Upper lobe of left lung (tissue), 6 donors: ENCODE data around the gene SYNJ2. TPM values are rescaled to one million over a fixed set of nuclear protein-coding genes. Genes with fewer than 3 reads are reported as not detected.
A peak's percentile ranks its signal among the peaks of the same experiment; 100 is the strongest.

ENCODE experiments used
- ATAC-seq, 2 donors: fragments of 200-7000 bp; cut with Tn5 transposase; one replicate each; pipeline ENCODE4 v1.9.1; 2022; ENCODE audit warnings: mild to moderate bottlenecking in 2 of 2, moderate library complexity in 2 of 2; ENCODE audit not compliant: low FRiP score in 2 of 2
- DNase-seq, 2 donors: peaks; one replicate each; pipeline ENCODE4 v3.0.0-alpha.2; 2019 to 2020
- H3K27ac ChIP-seq, 4 donors: fragments of 200-600 bp; sonication (generic); one replicate each; pipeline ENCODE4 v1.5.1; 2016 to 2019
- H3K27me3 ChIP-seq, 4 donors: fragments of 200-600 bp; sonication (generic); one replicate each; pipeline ENCODE4 v1.5.1; 2017 to 2019
- H3K36me3 ChIP-seq, 4 donors: fragments of 200-600 bp; sonication (generic); one replicate each; pipeline ENCODE4 v1.5.1; 2016 to 2019
- H3K4me1 ChIP-seq, 4 donors: fragments of 200-600 bp; sonication (generic); one replicate each; pipeline ENCODE4 v1.5.1; 2018 to 2019
- H3K4me3 ChIP-seq, 4 donors: fragments of 200-600 bp; sonication (generic); one replicate each; pipeline ENCODE4 v1.5.1; 2017 to 2019; ENCODE audit warnings: mild to moderate bottlenecking in 2 of 4, moderate library complexity in 1 of 4
- H3K9me3 ChIP-seq, 4 donors: fragments of 200-600 bp; sonication (generic); one replicate each; pipeline ENCODE4 v1.5.1; 2018 to 2019
- EP300 ChIP-seq, 4 donors: sonication (generic); formaldehyde crosslinking; IDR thresholded peaks; one replicate each; pipeline ENCODE4 v1.5.1; 2017; ENCODE audit warnings: antibody characterized with exemption in 4 of 4, control low read depth in 2 of 4
- POLR2A ChIP-seq, 4 donors: fragments of 450-650 bp; IDR thresholded peaks; one replicate each; pipeline ENCODE4 v1.5.1; 2016 to 2017; ENCODE audit warnings: antibody characterized with exemption in 4 of 4, mild to moderate bottlenecking in 2 of 4
- POLR2AphosphoS5 ChIP-seq, 2 donors: sonication (generic); formaldehyde crosslinking; IDR thresholded peaks; one replicate each; pipeline ENCODE4 v1.5.1; 2017; ENCODE audit warnings: antibody characterized with exemption in 2 of 2
- WGBS, 2 donors: methylation state at CpG; one replicate each; pipeline ENCODE4 v1.1.5; 2017 to 2018; 5-methylcytosine and 5-hydroxymethylcytosine counted together
- total RNA-seq, 6 donors: library from RNA; depleted of rRNA in 4 of 6; stranded (reverse); fragments of >200 nt in 4 of 6; gene quantifications; one replicate each; pipeline versions ENCODE4 v1.1.0 to v1.2.1, GENCODE V29; 2016 to 2021
- TF ChIP-seq, protein P1 (sequence below), 6 experiments: fragments of 450-650 bp in 4 of 6; fragments of 200-600 bp in 2 of 6; sonication (generic) in 2 of 6; IDR thresholded peaks; one replicate each; pipeline ENCODE4 v1.5.1; 2016 to 2019; ENCODE audit warnings: antibody characterized with exemption in 6 of 6
- donor health status: DM: no; HTN: no; CAD: no; lungs with moderate emphysema.
- donor health status: DM: no; HTN: yes; CAD: no; lungs with severe emphysema.

Gene SYNJ2
- total RNA-seq, 6 donors from 2014 or later, result 3.0 to 7.7 (median 4.2) TPM

DNA sequence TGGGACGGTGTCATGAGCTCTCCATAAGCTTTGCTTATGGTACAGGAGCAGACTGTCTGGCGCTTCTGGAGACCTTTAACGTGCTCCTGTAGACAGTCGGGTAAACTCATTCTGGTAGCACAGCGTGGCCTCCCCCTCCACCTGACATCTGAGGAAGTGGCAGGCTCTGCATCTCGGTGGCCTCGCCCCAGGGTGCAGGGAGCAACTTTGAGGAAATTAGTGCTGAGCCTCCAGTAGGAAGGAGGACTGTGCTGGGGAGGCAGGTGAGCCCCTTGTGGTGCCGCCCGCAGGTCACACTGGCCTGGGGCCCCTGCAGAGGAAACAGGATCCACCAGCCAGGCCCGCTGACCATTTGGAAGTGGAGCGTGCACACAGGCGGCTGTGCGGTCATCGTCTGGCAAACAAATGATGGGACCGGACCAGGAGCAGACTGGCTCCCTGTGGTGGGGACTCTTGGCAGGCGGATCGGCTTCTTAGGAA lies 57.9 kb downstream of the SYNJ2 start:
- no peaks in the 10 kb centered on the region for H3K36me3 ChIP-seq
- H3K27ac ChIP-seq, result no peak overlapping the region
- H3K4me3 ChIP-seq, result no peak overlapping the region
- H3K9me3 ChIP-seq, result no peaks in the 10 kb centered on the region
- no peak for DNase-seq
- 67 to 83% methylated on average over 5 to 17 of the region's 17 CpGs for WGBS, 2 donors
- peaks cover 11 to 22% (median 17%) of the 10 kb centered on the region in 4 donors for H3K4me1 ChIP-seq
- H3K27me3 ChIP-seq, result no peaks in the 10 kb centered on the region
- TF ChIP-seq, protein P1, sequence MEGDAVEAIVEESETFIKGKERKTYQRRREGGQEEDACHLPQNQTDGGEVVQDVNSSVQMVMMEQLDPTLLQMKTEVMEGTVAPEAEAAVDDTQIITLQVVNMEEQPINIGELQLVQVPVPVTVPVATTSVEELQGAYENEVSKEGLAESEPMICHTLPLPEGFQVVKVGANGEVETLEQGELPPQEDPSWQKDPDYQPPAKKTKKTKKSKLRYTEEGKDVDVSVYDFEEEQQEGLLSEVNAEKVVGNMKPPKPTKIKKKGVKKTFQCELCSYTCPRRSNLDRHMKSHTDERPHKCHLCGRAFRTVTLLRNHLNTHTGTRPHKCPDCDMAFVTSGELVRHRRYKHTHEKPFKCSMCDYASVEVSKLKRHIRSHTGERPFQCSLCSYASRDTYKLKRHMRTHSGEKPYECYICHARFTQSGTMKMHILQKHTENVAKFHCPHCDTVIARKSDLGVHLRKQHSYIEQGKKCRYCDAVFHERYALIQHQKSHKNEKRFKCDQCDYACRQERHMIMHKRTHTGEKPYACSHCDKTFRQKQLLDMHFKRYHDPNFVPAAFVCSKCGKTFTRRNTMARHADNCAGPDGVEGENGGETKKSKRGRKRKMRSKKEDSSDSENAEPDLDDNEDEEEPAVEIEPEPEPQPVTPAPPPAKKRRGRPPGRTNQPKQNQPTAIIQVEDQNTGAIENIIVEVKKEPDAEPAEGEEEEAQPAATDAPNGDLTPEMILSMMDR (IDR thresholded peaks at IDR 0.05), result no peak
- peak in 1 of 2 donors; percentile 37 for ATAC-seq

DNA sequence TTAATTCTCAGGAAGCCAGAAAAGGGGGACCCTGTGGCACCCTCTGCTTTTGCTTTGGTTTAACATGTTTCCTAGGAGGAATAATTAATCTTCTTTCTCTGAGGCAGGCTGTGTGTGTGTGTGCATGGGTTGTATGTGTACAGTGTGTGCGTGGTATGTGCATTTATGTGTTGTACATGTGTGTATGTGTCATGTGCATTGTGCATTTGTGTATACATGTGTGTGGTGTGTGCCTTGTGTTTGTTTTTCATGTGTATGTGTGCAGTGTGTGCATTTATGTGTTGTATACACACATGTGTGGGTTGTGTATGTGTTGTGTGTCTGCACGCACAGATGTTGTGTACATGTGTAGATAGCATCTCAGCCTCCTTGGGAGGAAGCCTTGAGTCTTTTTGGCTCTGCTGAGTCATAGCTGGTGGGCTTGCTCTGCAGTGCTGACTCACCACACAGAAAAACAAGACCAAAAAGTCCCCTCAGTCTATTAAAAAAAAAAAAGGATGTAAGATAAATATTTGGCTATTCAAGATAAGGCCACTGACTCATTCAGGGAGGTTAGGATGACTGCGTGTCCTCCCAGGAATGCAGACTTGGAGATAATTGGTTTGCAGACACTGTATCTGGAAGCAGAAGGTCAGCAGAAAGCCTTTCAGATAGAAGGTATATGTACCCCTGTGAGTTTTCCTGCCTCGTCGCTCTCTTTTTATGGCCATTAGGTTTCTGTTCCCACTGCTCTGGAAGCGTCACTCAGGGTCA lies 58.6 kb downstream of the SYNJ2 start:
- H3K27ac ChIP-seq, result peak overlapping the region in 2 of 4 donors; percentile 46 to 51
- TF ChIP-seq POLR2A (IDR thresholded peaks at IDR 0.05) (no peak), EP300 (IDR thresholded peaks at IDR 0.05) (peak in 1 of 4 donors; percentile 26), POLR2AphosphoS5 (IDR thresholded peaks at IDR 0.05) (peak in 1 of 2 donors; percentile 26)
- TF ChIP-seq, protein P1 (IDR thresholded peaks at IDR 0.05), result no peak
- H3K4me3 ChIP-seq, result no peak overlapping the region
- DNase-seq (no peak), ATAC-seq (peak; percentile 43 to 88)
- H3K27me3 ChIP-seq, result no peaks in the 10 kb centered on the region
- 53 to 54% methylated on average over 6 of the region's 6 CpGs for WGBS, 2 donors
- H3K9me3 ChIP-seq, result no peaks in the 10 kb centered on the region
- H3K36me3 ChIP-seq, result no peaks in the 10 kb centered on the region
- H3K4me1 ChIP-seq, result peaks cover 11 to 22% (median 17%) of the 10 kb centered on the region in 4 donors

DNA sequence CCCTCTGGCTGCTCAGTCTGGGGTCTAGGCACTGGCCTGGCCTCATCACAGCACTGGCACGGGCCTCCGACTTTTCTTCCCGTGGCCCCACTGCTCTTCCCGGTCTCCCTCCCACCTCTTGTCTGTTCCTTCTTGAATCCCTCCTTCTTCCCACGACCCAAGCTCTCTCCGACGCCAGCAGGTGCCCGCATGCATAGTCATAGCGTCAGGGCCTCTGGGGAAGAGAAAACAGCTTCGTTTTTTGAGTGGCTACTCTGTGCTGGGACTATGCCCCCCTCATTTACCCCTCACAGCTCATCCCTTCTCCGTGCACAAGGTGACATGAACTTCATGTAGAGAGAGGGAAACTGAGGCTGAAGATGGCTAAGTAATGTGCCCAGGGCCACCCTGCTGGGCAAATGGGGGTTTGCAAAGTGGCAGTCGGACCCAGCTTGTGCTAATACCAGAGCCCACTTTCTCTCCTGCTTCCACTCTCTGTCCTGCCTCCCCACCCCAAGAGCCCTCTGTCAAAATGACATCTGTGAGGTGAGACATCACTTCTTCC lies 59.2 kb downstream of the SYNJ2 start:
- TF ChIP-seq, protein P1 (IDR thresholded peaks at IDR 0.05), result no peak
- TF ChIP-seq EP300 (IDR thresholded peaks at IDR 0.05), result no peak
- TF ChIP-seq POLR2A (IDR thresholded peaks at IDR 0.05), result no peak
- no peak for TF ChIP-seq POLR2AphosphoS5 (IDR thresholded peaks at IDR 0.05)
- peak overlapping the region in 2 of 4 donors; percentile 46 to 51 for H3K27ac ChIP-seq
- DNase-seq, result no peak
- H3K4me1 ChIP-seq, result peaks cover 11 to 22% (median 17%) of the 10 kb centered on the region in 4 donors
- no peaks in the 10 kb centered on the region for H3K9me3 ChIP-seq
- no peaks in the 10 kb centered on the region for H3K27me3 ChIP-seq
- no peaks in the 10 kb centered on the region for H3K36me3 ChIP-seq
- H3K4me3 ChIP-seq, result no peak overlapping the region
- WGBS, 2 donors, result 81% methylated on average over 12 of the region's 12 CpGs
- ATAC-seq, result peak in 1 of 2 donors; percentile 56

DNA sequence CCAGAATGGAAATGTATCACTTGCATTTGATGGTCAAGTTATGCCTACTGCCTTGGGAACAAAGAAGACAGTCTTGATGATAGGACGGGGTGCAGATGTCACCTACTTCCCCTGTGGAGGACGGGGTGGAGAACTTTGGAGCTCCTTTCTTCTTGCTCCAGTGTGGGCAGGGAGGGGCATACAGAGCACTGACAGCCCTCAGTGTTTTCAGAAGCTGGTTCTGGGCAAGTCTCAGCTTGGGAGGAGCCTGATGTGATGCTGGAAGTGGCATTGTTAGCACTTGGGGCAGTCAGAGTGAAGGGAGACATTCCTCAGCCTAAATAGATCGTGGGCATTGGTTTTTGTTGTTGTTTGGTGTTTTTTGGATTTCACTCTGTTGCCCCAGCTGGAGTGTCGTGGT lies 59.7 kb downstream of the SYNJ2 start:
- no peaks in the 10 kb centered on the region for H3K9me3 ChIP-seq
- no peak overlapping the region for H3K27ac ChIP-seq
- DNase-seq (no peak), ATAC-seq (no peak)
- TF ChIP-seq, protein P1 (IDR thresholded peaks at IDR 0.05), result no peak
- no peak for TF ChIP-seq POLR2AphosphoS5 (IDR thresholded peaks at IDR 0.05)
- TF ChIP-seq POLR2A (IDR thresholded peaks at IDR 0.05), result no peak
- TF ChIP-seq EP300 (IDR thresholded peaks at IDR 0.05), result no peak
- 83 to 94% methylated on average over 4 of the region's 4 CpGs for WGBS, 2 donors
- no peaks in the 10 kb centered on the region for H3K27me3 ChIP-seq
- H3K36me3 ChIP-seq, result no peaks in the 10 kb centered on the region
- H3K4me1 ChIP-seq, result peaks cover 11 to 22% (median 17%) of the 10 kb centered on the region in 4 donors
- no peak overlapping the region for H3K4me3 ChIP-seq
